Activated CD4-positive, alpha-beta T cell treated with anti-CD3 and anti-CD28 coated beads, Interleukin-2, amount 50 U/mL, for 16 hours (primary cell): Measurements from ENCODE around the gene BTBD18.
A peak's percentile ranks its signal among the peaks of the same experiment; 100 is the strongest.
"Not testable (repeated sequence)": the region's sequence is repeated elsewhere in the genome, so short reads cannot be mapped to it uniquely, and the experiment has no call there.

Source experiments
- DNase-seq: peaks from one replicate; pipeline ENCODE4 v3.0.0-alpha.2; 2020

Gene BTBD18

DNA sequence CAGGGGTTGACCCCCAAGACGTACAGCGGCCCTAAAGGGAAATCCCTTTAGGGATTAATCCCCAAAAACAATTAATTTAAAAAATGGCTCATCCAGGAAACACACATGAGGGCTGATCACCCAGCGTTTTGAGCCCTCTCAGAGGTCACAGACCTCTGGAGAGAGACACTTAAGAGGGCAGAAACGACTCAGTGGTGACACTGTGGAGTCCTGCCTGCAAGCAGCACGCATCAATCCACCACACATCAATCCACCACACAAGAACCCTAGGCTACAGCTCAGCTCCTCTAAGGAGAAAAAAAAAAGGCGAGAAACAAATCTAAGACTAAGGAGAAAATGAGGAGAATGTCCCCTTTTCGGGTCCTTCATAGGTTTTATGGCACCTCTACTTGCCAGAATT lies 22.8 kb downstream of the BTBD18 start:
- DNase-seq, result no peak

DNA sequence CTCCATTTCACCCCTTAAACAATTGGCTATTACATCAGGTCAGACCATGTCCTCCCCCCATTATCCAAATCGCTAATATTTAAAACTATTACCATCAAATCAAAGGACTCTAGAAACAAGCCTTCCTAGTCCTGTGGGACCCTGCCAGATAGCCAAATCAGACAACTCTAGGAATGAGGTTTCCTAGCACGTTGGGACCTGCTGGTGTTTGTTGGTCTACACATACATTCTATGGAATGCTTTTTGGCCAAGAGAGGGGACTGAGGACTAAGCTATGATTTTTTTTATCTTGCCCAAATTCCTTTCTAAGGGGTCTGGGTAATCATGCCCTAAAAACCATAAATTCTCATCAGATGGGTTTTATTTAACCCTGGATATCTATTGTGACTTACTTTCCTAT lies 24.4 kb downstream of the BTBD18 start:
- DNase-seq, result no peak

DNA sequence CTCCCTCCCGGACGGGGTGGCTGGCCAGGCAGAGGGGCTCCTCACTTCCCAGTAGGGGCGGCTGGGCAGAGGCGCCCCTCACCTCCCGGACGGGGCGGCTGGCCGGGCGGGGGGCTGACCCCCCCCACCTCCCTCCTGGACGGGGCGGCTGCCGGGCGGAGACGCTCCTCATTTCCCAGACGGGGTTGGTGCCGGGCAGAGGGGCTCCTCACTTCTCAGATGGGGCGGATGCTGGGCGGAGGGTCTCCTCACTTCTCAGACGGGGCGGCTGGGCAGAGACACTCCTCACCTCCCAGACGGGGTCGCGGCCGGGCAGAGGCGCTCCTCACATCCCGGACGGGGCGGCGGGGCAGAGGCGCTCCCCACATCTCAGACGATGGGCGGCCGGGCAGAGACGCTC lies 34.9 kb downstream of the BTBD18 start:
- not testable (repeated sequence) for DNase-seq

DNA sequence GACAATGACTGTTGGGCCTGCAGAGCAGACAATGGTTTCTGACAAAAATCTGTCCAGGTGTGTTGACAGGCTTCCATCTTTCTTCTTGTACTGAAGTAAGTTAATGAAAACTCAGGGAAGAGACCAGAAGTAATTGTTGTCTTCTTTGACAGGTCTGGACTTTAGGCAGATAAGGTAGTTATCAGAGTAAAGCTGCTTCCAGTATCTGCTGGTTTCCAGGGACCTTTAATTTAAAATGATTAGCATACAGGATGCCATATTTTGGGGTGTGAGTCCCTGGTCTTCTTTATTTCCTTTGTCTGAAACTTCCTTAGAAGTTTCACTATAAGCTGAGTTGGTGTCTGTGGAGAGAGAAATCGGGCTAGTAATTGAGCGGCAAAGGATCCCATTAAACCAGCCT lies 37.8 kb downstream of the BTBD18 start:
- DNase-seq, result no peak

DNA sequence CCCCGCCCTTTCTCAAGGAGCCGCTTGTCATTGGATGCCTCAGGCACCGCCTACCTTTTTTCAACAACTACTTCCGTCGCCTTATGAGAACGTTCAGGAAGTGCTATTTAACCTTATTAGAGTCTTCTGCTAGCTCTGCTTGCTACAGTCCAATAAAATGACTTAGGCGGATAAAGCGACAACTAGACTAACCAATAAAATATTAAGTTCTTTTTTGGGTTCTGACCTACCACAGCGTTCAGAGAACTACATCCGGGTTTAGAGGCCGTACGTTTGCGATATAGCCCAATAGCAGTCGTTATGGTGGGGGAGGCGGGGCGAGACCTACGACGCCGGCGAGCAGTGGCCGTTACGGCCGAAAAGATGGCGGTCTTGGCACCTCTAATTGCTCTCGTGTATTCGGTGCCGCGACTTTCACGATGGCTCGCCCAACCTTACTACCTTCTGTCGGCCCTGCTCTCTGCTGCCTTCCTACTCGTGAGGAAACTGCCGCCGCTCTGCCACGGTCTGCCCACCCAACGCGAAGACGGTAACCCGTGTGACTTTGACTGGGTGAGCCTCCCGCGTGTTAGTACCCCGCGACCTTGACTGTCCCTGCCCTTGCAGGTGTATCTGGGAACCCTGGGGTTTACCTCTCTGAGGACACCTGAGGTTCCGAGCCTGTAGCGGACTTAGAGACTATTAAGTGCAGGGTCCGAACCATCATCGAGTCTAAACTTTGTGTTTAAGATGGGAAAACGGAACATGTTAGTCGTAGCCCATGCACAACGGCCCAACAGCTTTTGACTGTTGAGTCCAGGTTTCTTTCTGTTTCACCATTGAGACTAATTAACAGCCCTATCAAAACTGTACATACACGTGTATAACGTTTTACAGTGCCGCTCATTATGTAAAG lies 39.1 kb downstream of the BTBD18 start, which contains the start of gene TMX2:
TMX2 (plus strand) TSS at position 338 of the 895 bp plus-strand sequence; CDS start at position 364, 26 bp downstream.
- peak; percentile 96 for DNase-seq

DNA sequence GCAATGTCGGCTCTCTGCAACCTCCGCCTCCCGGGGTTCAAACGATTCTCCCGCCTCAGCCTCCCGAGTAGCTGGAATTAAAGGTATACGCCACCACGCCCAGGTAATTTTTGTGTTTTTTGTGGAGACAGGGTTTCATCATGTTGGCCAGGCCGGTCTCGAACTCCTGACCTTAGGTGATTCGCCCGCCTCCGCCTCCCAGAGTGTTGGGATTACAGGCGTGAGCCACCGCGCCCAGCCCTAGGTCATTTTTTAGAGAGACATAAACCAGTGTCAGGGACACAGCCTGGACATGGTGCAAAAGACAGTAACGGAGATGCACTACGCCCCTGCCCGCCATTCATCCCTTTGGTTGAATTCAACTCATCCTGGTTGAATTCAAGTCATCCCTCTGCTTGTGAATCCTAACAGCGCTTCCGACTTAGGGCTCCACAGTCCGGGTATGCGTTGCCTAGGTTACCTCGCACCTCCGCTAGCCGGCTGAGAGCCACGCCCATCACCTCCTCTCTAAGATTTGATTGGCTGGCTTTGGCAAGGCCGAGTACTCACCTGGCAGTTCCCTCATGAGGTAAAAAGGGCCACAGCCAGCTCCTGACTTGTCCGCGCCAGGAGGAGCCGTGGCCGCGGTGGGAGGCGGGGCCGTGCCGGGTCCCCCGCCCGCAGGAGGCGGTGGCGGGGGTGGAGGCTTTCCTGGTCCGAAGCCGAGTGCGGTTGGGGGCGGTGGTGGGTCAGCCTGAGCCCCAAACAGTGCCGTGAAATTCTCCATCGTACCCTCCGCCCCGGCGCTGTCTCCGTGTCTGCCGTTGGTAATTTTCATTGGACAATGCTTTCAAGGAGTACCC lies 40.0 kb downstream of the BTBD18 start, which contains the start of gene MED19:
MED19 (minus strand) TSS at position 802 of the 842 bp plus-strand sequence; CDS start at position 766, 36 bp downstream.
- peak; percentile 85 for DNase-seq

DNA sequence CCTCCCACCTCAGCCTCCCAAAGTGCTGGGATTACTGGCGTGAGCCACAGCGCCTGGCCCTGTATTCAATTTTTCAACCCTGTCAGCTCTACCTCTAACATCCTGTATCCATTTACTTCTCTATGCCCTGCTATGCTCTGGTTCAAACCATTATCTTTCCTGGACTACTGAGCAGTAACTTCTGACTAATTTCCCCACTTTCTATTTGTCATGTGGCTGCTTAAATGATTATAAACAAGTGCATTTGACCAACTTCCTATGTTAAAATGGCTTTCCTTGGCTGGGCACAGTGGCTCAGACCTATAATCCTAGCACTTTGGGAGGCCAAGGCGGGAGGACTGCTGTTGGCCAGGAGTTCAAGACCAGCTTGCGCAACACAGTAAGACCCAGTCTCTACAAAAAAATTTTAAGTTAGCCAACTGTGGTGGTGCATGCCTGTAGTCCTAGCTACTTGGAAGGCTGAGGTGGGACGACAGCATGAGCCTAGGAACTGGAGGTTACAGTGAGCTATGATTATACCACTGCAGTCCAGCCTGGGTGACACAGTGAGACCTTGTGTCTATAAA lies 41.7 kb downstream of the BTBD18 start:
- DNase-seq, result peak; percentile 67

DNA sequence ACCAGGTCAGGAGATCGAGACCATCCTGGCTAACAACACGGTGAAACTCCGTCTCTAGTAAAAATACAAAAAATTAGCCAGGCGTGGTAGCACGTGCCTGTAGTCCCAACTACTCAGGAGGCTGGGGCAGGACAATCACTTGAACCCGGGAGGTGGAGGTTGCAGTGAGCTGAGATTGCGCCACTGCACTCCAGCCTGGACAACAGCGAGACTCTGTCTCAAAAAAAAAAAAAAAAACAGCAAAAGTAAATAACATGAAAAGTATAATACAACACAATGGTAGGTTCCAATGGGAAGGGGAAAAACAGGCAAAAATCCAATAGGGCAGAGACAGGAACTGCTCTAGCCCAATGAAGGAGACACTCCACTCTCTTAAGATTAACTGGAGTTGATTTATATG lies 46.2 kb downstream of the BTBD18 start:
- DNase-seq, result not testable (repeated sequence)

DNA sequence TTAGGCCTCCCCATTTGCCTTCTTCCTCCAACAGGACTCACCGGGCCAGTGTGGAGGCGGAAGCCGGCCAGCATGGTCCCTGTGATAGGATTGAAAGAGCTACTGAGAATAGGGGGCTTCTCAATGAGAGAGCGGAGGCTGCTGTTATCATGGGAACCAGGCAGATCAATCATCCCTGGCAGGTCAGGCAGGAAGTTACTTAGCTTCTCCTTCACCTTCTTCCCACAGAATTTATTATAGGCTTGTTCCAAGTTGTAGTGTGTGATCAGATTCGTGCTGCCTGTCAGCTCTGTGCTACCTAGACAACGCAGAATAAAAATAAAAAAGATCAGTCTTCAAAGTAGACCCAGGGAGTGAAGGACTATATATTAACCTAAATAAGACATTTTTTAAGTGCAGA lies 46.7 kb downstream of the BTBD18 start:
- no peak for DNase-seq

DNA sequence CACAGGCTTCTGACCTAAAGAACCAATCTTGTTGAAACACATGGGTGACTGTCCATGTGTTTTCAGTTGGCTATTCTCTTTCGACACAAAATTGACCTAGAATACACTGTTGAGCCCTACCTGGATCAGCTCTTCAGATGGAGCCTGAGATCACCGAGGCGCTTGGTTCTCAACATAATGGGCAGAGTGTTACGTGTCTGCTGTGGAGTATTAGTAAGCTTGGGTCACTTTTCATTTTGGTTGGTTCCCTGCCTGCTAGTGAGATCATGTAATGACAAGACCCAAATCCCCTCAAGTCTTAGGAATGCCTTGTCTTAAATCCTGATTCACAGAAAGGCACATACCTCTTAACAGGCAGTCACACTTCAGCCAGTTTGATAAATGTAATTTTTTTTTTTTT lies 48.3 kb downstream of the BTBD18 start:
- DNase-seq, result no peak

DNA sequence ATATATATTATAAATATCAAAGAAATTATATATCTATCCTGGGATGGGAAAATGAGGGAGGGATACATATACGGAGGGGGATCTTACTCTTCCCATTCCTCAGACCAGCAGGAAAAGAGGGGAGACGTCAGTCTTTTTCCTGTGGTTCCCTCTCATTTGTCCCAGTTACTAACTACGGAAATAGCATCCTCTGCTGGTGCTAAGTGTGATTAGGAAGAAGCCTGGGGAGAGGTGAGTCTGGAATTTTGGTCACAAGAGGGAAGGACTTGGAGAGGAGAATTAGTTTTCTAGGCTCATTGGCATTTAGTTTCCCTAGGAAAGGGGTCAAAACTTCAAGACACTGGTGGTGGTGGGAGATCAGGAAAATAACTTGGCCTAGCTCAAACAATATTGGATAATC lies 51.2 kb downstream of the BTBD18 start:
- DNase-seq, result no peak

DNA sequence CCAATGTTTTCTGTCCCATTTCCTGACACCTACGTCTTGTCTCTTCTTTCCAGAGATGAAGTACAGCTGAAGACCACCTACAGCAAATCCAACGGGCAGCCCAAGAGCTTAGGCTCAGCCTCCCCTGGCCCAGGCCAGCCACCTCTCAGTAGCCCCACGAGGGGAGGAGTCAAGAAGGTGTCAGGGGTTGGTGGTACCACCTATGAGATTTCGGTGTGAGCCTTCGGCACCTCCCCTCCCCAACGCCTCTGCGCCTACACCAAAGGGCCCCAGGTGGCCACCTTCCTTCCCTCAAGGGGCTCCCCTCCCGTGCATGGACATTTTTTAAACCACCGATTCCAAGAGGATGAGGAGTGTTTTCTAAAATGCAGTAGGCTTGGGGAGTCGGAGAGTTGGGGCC lies 51.8 kb downstream of the BTBD18 start:
- no peak for DNase-seq

DNA sequence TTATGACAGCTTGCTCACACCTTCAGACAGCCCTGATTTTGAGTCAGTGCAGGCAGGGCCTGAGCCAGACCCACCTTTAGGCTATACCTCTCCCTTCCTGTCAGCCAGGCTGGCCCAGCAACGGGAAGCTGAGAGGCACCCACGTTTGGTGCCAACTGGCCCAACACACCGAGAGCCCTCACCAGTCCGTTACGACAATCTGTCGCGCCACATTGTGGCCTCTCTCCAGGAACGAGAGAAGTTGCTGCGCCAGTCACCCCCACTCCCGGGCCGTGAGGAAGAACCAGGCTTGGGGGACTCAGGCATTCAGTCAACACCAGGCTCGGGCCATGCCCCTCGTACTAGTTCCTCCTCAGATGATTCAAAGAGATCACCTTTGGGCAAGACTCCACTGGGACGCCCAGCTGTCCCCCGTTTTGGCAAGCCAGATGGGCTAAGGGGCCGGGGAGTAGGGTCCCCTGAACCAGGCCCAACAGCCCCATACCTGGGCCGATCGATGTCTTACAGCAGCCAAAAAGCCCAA lies 52.7 kb downstream of the BTBD18 start:
- DNase-seq, result no peak
